MCF 10A (cell line): ENCODE results near the gene AFAP1L2. TPM values are rescaled to one million over a fixed set of nuclear protein-coding genes. Genes with fewer than 3 reads are reported as not detected.

ENCODE experiments used
- total RNA-seq: library from RNA; stranded (reverse); gene quantifications from 2 replicates; pipeline ENCODE4 v1.2.3, GENCODE V29; 2022

Gene AFAP1L2
- total RNA-seq, 1 experiment from 2014 or later = 5.8 TPM

Other genes with a start within 250 kb of the AFAP1L2 start
- gene CCDC186, start 230.3 kb downstream of the AFAP1L2 start, total RNA-seq = 20.6 and 20.9 TPM in 2 replicates
- gene TDRD1, start 225.1 kb downstream of the AFAP1L2 start, total RNA-seq = not detected in 2 replicates
- not detected in 2 replicates for gene VWA2, start 165.2 kb downstream of the AFAP1L2 start, total RNA-seq